HG03060 (cell line): ENCODE measurements around the gene ENOX1.

ENCODE experiments used
- ATAC-seq: cut with Tn5 transposase; IDR thresholded peaks from one replicate; pipeline ENCODE4 v1.9.1; 2021; ENCODE audit warnings: low read depth, moderate number of reproducible peaks; ENCODE audit not compliant: unreplicated experiment

Gene ENOX1

GRCh38 chr13:43785650-43786471 lies 911 bp downstream of the ENOX1 start:
- ATAC-seq = no peak

- ATAC-seq = no peak
Measured at GRCh38 chr13:43785261-43785649, 1.5 kb downstream of the ENOX1 start.

- ATAC-seq = no peak
Measured at GRCh38 chr13:43784496-43784895, 2.3 kb downstream of the ENOX1 start.

GRCh38 chr13:43783820-43784219 lies 3.0 kb downstream of the ENOX1 start:
- ATAC-seq = no peak

GRCh38 chr13:43782686-43783085 lies 4.1 kb downstream of the ENOX1 start:
- ATAC-seq = no peak

GRCh38 chr13:43780666-43781065 lies 6.1 kb downstream of the ENOX1 start:
- ATAC-seq = no peak

GRCh38 chr13:43776501-43777079 lies 10.2 kb downstream of the ENOX1 start:
- ATAC-seq = no peak

GRCh38 chr13:43776006-43776405 lies 10.8 kb downstream of the ENOX1 start:
- no peak for ATAC-seq

GRCh38 chr13:43773602-43774001 lies 13.2 kb downstream of the ENOX1 start:
- no peak for ATAC-seq

- ATAC-seq = no peak
Measured at GRCh38 chr13:43770871-43771270, 15.9 kb downstream of the ENOX1 start.

GRCh38 chr13:43769529-43769928 lies 17.2 kb downstream of the ENOX1 start:
- no peak for ATAC-seq

GRCh38 chr13:43767341-43767931 lies 19.3 kb downstream of the ENOX1 start:
- no peak for ATAC-seq

GRCh38 chr13:43766725-43767124 lies 20.0 kb downstream of the ENOX1 start:
- ATAC-seq = no peak

GRCh38 chr13:43764349-43764748 lies 22.4 kb downstream of the ENOX1 start:
- ATAC-seq = no peak

- no peak for ATAC-seq
Measured at GRCh38 chr13:43763143-43763759, 23.5 kb downstream of the ENOX1 start.

- ATAC-seq = no peak
Measured at GRCh38 chr13:43761616-43762315, 25.0 kb downstream of the ENOX1 start.

- no peak for ATAC-seq
Measured at GRCh38 chr13:43760257-43760656, 26.5 kb downstream of the ENOX1 start.

GRCh38 chr13:43758834-43759233 lies 27.9 kb downstream of the ENOX1 start:
- ATAC-seq = no peak

- no peak for ATAC-seq
Measured at GRCh38 chr13:43757266-43757665, 29.5 kb downstream of the ENOX1 start.

- ATAC-seq = no peak
Measured at GRCh38 chr13:43755844-43756243, 30.9 kb downstream of the ENOX1 start.

GRCh38 chr13:43751624-43752023 lies 35.1 kb downstream of the ENOX1 start:
- ATAC-seq = no peak
